Measurements from ENCODE around the gene ISG15.

Gene ISG15

GRCh38 chr1:1031659-1032235 lies 18.4 kb downstream of the ISG15 start:
- no peak for DNase-seq
- no peaks in the 10 kb centered on the region for H3K27me3 ChIP-seq (replicated peaks)
- no peak for TF ChIP-seq CTCF (IDR thresholded peaks at IDR 0.05; ENCODE audit: low read depth, low read length, missing control alignments)
- H3K4me3 ChIP-seq (ENCODE audit: low read depth, low read length): no peak overlapping the region
- in situ Hi-C loops (cut with HindIII; ENCODE audit: low pct_ligation_motif_present, low sequenced_read_pairs): no loop called here
- H3K27ac ChIP-seq: no peak overlapping the region
- H3K36me3 ChIP-seq (replicated peaks): peaks cover 18% of the 10 kb centered on the region

- H3K27me3 ChIP-seq (replicated peaks): no peaks in the 10 kb centered on the region
- DNase-seq: no peak
- in situ Hi-C loops (cut with HindIII; ENCODE audit: low pct_ligation_motif_present, low sequenced_read_pairs): no loop called here
- H3K36me3 ChIP-seq (replicated peaks): peaks cover 15% of the 10 kb centered on the region
- peak; percentile 20 for TF ChIP-seq CTCF (IDR thresholded peaks at IDR 0.05; ENCODE audit: low read depth, low read length, missing control alignments)
- H3K27ac ChIP-seq: no peak overlapping the region
- H3K4me3 ChIP-seq (ENCODE audit: low read depth, low read length): no peak overlapping the region
These were observed 19.1 kb downstream of the ISG15 start for GRCh38 chr1:1032424-1032823.

DNA sequence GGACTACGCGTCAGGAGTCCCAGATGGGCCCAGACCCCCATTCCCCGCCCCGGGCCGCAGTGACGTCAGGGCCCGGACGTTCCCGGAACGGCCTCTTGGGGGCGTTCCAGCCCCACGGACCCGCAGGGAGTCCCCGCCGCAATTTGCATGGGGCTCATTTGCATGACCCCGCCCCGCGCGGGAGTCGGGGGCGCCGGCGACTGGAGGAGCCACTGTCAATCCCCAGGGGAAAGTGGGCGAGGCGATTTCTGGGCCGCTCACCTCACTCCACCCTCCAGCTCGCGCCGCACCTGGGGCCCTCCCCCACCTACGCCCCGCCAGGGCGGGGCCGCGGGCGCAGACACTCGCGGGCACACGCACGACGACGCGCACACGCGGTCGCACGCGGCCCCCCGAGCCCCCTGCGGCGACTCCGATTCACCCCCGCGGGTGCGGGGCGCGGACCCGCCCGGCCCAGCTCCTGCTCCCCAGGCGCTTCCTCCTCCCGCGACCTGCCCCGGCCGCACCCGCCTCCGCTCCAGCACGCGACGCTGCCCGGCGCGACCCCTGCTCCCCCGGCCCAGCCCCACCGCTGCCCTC lies 19.8 kb downstream of the ISG15 start:
- Histone ChIP-seq H3K4me3 (ENCODE audit: low read depth, low read length) (peak overlapping the region; percentile 37), H3K36me3 (replicated peaks) (peaks cover 9% of the 10 kb centered on the region), H3K27me3 (replicated peaks) (no peaks in the 10 kb centered on the region), H3K27ac (no peak overlapping the region)
- in situ Hi-C loops (cut with HindIII; ENCODE audit: low pct_ligation_motif_present, low sequenced_read_pairs): no loop called here
- peak; percentile 54 for DNase-seq
- peak; percentile 81 for TF ChIP-seq CTCF (IDR thresholded peaks at IDR 0.05; ENCODE audit: low read depth, low read length, missing control alignments)

DNA sequence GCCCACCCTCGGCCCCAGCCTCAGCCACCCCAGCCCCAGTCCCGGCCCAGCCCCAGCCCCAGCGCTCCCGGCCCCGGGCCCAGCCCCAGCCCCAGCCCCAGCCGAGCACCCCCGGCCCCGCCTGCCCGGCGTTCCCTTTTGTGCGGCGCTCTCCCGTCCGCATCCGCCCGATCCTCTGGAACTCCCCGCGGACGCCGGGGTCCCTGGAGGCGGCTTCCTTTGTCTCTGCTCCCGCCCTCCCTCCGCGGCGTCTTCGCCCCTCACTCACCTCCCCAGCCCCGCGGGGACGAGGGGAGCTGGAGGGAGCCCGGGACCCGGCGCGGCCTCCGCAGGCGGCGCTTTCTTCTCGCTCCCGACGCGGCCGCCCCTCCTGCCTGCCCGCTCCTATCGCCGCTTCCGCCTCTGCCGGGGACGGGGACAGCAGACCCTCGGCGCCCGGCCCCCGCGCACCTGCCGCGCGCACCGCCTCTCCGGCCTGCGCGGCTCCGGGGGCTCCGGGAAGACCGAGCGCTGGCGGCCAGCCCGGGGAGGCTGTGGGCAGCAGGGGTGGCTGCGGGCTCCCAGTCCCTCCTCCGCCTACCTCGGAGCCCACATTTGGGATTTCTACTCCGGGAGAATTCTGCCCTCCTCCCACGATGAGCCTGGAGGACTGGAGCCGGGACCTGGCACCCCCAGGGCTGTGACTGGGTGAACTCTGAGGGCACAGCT lies 20.6 kb downstream of the ISG15 start:
- H3K27ac ChIP-seq: no peak overlapping the region
- DNase-seq: no peak
- peaks cover 9% of the 10 kb centered on the region for H3K36me3 ChIP-seq (replicated peaks)
- in situ Hi-C loops (cut with HindIII; ENCODE audit: low pct_ligation_motif_present, low sequenced_read_pairs): no loop called here
- H3K4me3 ChIP-seq (ENCODE audit: low read depth, low read length): peak overlapping the region; percentile 12
- no peaks in the 10 kb centered on the region for H3K27me3 ChIP-seq (replicated peaks)
- TF ChIP-seq CTCF (IDR thresholded peaks at IDR 0.05; ENCODE audit: low read depth, low read length, missing control alignments): no peak

DNA sequence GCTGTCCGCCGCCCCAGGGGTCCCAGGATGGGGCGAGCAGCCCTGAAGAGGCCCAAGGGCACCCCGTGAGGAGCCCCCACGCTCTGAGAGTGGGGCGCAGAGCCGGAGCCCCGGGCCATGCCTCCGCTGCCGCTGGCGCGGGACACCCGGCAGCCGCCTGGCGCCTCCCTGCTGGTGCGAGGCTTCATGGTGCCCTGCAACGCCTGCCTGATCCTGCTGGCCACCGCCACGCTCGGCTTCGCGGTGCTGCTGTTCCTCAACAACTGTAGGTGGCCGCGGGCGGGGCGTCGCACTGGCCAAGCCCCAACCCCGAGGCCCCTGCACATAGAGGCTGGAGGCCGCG lies 21.1 kb downstream of the ISG15 start:
- no peak overlapping the region for H3K27ac ChIP-seq
- in situ Hi-C loops (cut with HindIII; ENCODE audit: low pct_ligation_motif_present, low sequenced_read_pairs): no loop called here
- no peaks in the 10 kb centered on the region for H3K27me3 ChIP-seq (replicated peaks)
- DNase-seq: no peak
- TF ChIP-seq CTCF (IDR thresholded peaks at IDR 0.05; ENCODE audit: low read depth, low read length, missing control alignments): no peak
- no peak overlapping the region for H3K4me3 ChIP-seq (ENCODE audit: low read depth, low read length)
- peaks cover 9% of the 10 kb centered on the region for H3K36me3 ChIP-seq (replicated peaks)
